Kidney (tissue), 14 donors: ENCODE results near the gene FAM78A. TPM values are rescaled to one million over a fixed set of nuclear protein-coding genes. Genes with fewer than 3 reads are reported as not detected.
A peak's percentile ranks its signal among the peaks of the same experiment; 100 is the strongest.
"Not testable (repeated sequence)": the region's sequence is repeated elsewhere in the genome, so short reads cannot be mapped to it uniquely, and the experiment has no call there.

Experiments used
- DNase-seq, 5 donors: peaks; one replicate each; pipeline ENCODE4 v3.0.0-alpha.2; 2013 to 2020
- FAIRE-seq: peaks from 2 replicates; lab custom pipeline; 2012; peaks lifted over from hg19 to GRCh38; lab: Jason Lieb, UNC
- H3K27ac ChIP-seq, 2 donors: one replicate each; pipeline ENCODE4 v1.7.0; 2013; ENCODE audit warnings: low read depth in 2 of 2, low read length in 2 of 2, inconsistent platforms in 1 of 2
- H3K27me3 ChIP-seq: one replicate; pipeline ENCODE4 v1.7.1; 2013; ENCODE audit warnings: low read length, inconsistent platforms; ENCODE audit not compliant: control insufficient read depth, insufficient read depth
- H3K36me3 ChIP-seq, 3 donors: one replicate each; pipeline versions ENCODE4 v1.7.0 to v1.7.1; 2013; ENCODE audit warnings: low read length in 3 of 3, control low read depth in 1 of 3, inconsistent platforms in 1 of 3; ENCODE audit not compliant: insufficient read depth in 3 of 3, control insufficient read depth in 2 of 3
- H3K4me1 ChIP-seq, 3 donors: one replicate each; pipeline versions ENCODE4 v1.7.0 to v1.7.1; 2013; ENCODE audit warnings: low read length in 3 of 3, inconsistent platforms in 1 of 3, low read depth in 1 of 3; ENCODE audit not compliant: control insufficient read depth in 2 of 3, insufficient read depth in 2 of 3
- H3K4me3 ChIP-seq, 3 donors: one replicate each; pipeline versions ENCODE4 v1.7.0 to v1.8.1; 2013; ENCODE audit warnings: low read length in 3 of 3, control low read depth in 1 of 3, inconsistent platforms in 1 of 3
- H3K9ac ChIP-seq, 3 donors: one replicate each; pipeline versions ENCODE4 v1.7.0 to v1.7.1; 2013; ENCODE audit warnings: low read length in 3 of 3, control low read depth in 1 of 3, inconsistent platforms in 1 of 3
- H3K9me3 ChIP-seq, 3 donors: one replicate each; pipeline versions ENCODE4 v1.7.0 to v1.7.1; 2013; ENCODE audit warnings: low read length in 3 of 3, control low read depth in 1 of 3, inconsistent platforms in 1 of 3; ENCODE audit not compliant: control insufficient read depth in 2 of 3, insufficient read depth in 1 of 3
- intact Hi-C: fragments of 100-400 bp; cut with DNase I; formaldehyde crosslinking; loops from one replicate; pipeline ENCODE4 v1.11.1; 2022
- polyA plus RNA-seq: library from polyadenylated mRNA; stranded (reverse); fragments of 350-450 nt; fragmentation: Illumina TruSeq; extraction: RNeasy Lipid Tissue Mini Kit (QIAGEN cat#74804); gene quantifications from one replicate; pipeline ENCODE4 v1.2.3, GENCODE V29; 2014; ENCODE audit warnings: low read depth, low replicate concordance; ENCODE audit not compliant: insufficient read depth
- total RNA-seq: library from RNA; stranded (reverse); fragmentation: NEBNext Ultra II Directional; extraction: Animal tissue kit (Norgen Biotek cat#: 25700); gene quantifications from one replicate; pipeline ENCODE4 v1.2.1, GENCODE V29; 2021
- TF ChIP-seq, protein P1 (sequence below): IDR thresholded peaks from 3 replicates; pipeline ENCODE4 v1.5.1; 2012; ENCODE audit warnings: mild to moderate bottlenecking, moderate library complexity, borderline replicate concordance; ENCODE audit not compliant: insufficient read depth; ENCODE audit errors: extremely low read depth
- donor health status: control.
- donor health status: control.
- donor health status: control.
- donor health status: control.
- donor health status: control.
- donor health status: DM: yes; HTN: yes; CAD: no.
- donor health status: Normal renal cell carcinoma (clear cell type).

FAM78A gene
- total and polyA plus RNA-seq, 2 donors from 2014 or later = 1.6 to 6.1 TPM

DNA sequence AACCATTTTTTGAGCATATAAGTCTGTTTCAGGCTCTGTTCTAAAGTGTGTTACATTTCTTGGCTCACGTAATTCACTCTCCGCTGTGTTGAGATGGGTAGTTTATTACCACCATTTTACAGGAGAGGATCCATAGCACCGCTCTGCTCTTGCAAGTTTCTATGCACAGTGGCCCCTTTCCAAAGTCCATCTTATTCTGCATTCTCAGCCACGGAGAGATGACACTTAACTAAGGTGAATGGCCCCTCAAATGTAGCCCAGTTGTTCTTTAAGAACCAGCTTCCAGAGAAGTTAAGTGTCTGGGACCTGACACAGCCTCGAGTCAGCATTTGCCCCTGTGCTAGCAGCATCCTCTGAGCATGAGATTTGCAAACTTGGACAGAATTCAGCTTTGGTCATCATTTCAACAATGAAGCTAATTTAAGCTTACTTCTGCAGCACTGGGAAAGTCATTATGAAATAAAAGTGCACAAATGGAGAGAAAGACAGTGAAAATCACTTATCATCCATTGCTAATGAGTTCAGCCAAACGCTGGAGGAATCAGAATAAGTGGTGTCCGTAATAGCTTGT, 61.9 kb downstream of the FAM78A start:
- no peaks in the 10 kb centered on the region for H3K4me1 ChIP-seq
- no peaks in the 10 kb centered on the region for H3K27me3 ChIP-seq
- TF ChIP-seq, protein P1, sequence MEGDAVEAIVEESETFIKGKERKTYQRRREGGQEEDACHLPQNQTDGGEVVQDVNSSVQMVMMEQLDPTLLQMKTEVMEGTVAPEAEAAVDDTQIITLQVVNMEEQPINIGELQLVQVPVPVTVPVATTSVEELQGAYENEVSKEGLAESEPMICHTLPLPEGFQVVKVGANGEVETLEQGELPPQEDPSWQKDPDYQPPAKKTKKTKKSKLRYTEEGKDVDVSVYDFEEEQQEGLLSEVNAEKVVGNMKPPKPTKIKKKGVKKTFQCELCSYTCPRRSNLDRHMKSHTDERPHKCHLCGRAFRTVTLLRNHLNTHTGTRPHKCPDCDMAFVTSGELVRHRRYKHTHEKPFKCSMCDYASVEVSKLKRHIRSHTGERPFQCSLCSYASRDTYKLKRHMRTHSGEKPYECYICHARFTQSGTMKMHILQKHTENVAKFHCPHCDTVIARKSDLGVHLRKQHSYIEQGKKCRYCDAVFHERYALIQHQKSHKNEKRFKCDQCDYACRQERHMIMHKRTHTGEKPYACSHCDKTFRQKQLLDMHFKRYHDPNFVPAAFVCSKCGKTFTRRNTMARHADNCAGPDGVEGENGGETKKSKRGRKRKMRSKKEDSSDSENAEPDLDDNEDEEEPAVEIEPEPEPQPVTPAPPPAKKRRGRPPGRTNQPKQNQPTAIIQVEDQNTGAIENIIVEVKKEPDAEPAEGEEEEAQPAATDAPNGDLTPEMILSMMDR = no peak
- H3K9ac ChIP-seq = no peak overlapping the region
- H3K4me3 ChIP-seq = no peak overlapping the region
- H3K36me3 ChIP-seq = peaks cover 0 to 13% (median 0%) of the 10 kb centered on the region in 3 donors
- H3K27ac ChIP-seq = no peak overlapping the region
- peak in 1 of 5 donors; percentile 27 for DNase-seq
- intact Hi-C loops = no loop called here
- peaks cover 0 to 1% (median 0%) of the 10 kb centered on the region in 3 donors for H3K9me3 ChIP-seq
- FAIRE-seq = no peak

DNA sequence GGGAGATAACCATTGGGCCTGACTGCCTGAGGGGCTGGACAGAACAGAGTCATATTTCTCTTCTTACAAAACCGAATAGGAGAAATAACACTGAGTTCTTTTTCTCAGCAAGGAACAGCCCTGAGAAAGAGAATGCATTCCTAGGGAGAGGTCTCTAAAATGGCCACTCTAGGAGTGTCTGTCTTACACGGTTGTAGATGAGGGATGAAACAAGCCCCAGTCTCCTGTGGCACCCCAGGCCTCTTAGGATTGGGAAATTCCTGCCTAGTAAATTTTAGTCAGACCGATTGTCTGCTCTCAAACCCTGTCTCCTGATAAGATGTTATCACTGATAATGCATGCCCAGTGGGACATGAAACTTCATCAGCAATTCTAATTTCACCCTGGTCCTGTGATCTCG, 64.4 kb downstream of the FAM78A start:
- H3K9ac ChIP-seq, H3K4me3 ChIP-seq, intact Hi-C loops, H3K27me3 ChIP-seq, H3K9me3 ChIP-seq, H3K4me1 ChIP-seq, H3K27ac ChIP-seq, FAIRE-seq, DNase-seq: not testable (repeated sequence)
- peaks cover 4 to 14% (median 7%) of the 10 kb centered on the region in 3 donors for H3K36me3 ChIP-seq

Other genes starting within 250 kb of the FAM78A start
- gene AIF1L, start 180.0 kb downstream of the FAM78A start, total RNA-seq = 397 TPM
- 439 TPM for gene AIF1L, start 180.0 kb downstream of the FAM78A start, polyA plus RNA-seq
- gene NUP214, start 150.9 kb downstream of the FAM78A start, total RNA-seq = 75.3 TPM
- gene NUP214, start 150.9 kb downstream of the FAM78A start, polyA plus RNA-seq = 28.4 TPM
- gene PLPP7, start 13.2 kb upstream of the FAM78A start, total RNA-seq = 4.0 TPM
- 5.5 TPM for gene PLPP7, start 13.2 kb upstream of the FAM78A start, polyA plus RNA-seq
- gene PRRC2B, start 117.6 kb upstream of the FAM78A start, total RNA-seq = 227 TPM
- gene PRRC2B, start 117.6 kb upstream of the FAM78A start, polyA plus RNA-seq = 37.4 TPM
- gene POMT1, start 226.4 kb upstream of the FAM78A start, total RNA-seq = 36.5 TPM
- gene POMT1, start 226.4 kb upstream of the FAM78A start, polyA plus RNA-seq = 32.3 TPM